ENCODE results near the gene INTS11.

DNA sequence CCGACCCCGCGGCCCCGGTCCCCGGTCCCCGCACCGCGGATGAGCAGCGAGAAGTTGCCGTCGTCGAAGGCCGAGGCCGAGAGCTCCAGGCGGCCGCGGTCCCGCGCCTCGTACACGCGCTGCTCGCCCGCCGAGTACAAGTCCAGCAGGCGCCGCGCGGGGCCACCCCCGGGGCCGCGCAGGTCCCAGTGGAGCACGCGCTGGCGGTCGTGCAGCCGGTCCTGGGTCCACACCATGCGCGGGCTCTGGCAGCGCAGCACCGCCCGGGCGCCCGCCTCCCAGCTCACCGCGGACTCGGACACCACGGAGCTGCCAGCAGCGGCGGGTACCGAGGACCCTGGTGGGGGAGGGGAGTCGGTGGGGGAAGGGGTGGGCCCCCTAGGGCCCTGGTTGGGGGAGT lies 31.0 kb upstream of the INTS11 start:
- TF ChIP-seq ZFP30 (CRISPR knock-in tag; IDR thresholded peaks at IDR 0.05) (no peak), ESRRG (CRISPR knock-in tag; IDR thresholded peaks at IDR 0.05) (no peak), RARB (CRISPR knock-in tag; IDR thresholded peaks at IDR 0.05) (no peak), OSR1 (CRISPR knock-in tag; IDR thresholded peaks at IDR 0.05) (no peak)
- TF ChIP-seq, protein P1, sequence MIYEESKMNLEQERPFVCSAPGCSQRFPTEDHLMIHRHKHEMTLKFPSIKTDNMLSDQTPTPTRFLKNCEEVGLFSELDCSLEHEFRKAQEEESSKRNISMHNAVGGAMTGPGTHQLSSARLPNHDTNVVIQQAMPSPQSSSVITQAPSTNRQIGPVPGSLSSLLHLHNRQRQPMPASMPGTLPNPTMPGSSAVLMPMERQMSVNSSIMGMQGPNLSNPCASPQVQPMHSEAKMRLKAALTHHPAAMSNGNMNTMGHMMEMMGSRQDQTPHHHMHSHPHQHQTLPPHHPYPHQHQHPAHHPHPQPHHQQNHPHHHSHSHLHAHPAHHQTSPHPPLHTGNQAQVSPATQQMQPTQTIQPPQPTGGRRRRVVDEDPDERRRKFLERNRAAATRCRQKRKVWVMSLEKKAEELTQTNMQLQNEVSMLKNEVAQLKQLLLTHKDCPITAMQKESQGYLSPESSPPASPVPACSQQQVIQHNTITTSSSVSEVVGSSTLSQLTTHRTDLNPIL (CRISPR knock-in tag; IDR thresholded peaks at IDR 0.05; ENCODE audit: low read depth): no peak
